Endothelial cell (in vitro differentiated cells): ENCODE data around the gene CDH2. TPM values are rescaled to one million over a fixed set of nuclear protein-coding genes. Genes with fewer than 3 reads are reported as not detected.

Experiments
- DNase-seq: peaks from one replicate; pipeline ENCODE4 v3.0.0; 2021; ENCODE audit warnings: low spot score
- H3K27ac Mint-ChIP-seq: one replicate; pipeline ENCODE4 v1.8.0; 2021; ENCODE audit warnings: mixed read lengths, inconsistent platforms; ENCODE audit not compliant: unreplicated experiment
- H3K27me3 Mint-ChIP-seq: one replicate; pipeline ENCODE4 v1.8.0; 2021; ENCODE audit warnings: mild to moderate bottlenecking, moderate library complexity, mixed read lengths, inconsistent platforms; ENCODE audit not compliant: unreplicated experiment
- H3K36me3 Mint-ChIP-seq: one replicate; pipeline ENCODE4 v1.8.0; 2021; ENCODE audit warnings: mild to moderate bottlenecking, low read depth, mixed read lengths, inconsistent platforms; ENCODE audit not compliant: unreplicated experiment
- H3K4me1 Mint-ChIP-seq: one replicate; pipeline ENCODE4 v1.8.0; 2021; ENCODE audit warnings: mild to moderate bottlenecking, mixed read lengths, inconsistent platforms; ENCODE audit not compliant: unreplicated experiment
- H3K4me3 Mint-ChIP-seq: one replicate; pipeline ENCODE4 v1.8.0; 2021; ENCODE audit warnings: mild to moderate bottlenecking, mixed read lengths, inconsistent platforms; ENCODE audit not compliant: unreplicated experiment
- H3K9me3 Mint-ChIP-seq: one replicate; pipeline ENCODE4 v1.8.0; 2021; ENCODE audit warnings: mixed read lengths, inconsistent platforms; ENCODE audit not compliant: unreplicated experiment
- total RNA-seq: library from RNA; stranded (reverse); fragmentation: NEBNext Ultra II Directional; extraction: Animal tissue kit (Norgen Biotek cat#: 25700); gene quantifications from one replicate; pipeline ENCODE4 v1.2.1, GENCODE V29; 2021; ENCODE audit not compliant: unreplicated experiment
- TF ChIP-seq, protein P1 (sequence below): fragments of 200-600 bp; sonication (generic); IDR thresholded peaks from one replicate; pipeline ENCODE4 v1.5.0; 2021; ENCODE audit warnings: antibody characterized with exemption; ENCODE audit not compliant: unreplicated experiment

The CDH2 gene
- total RNA-seq, 1 donor from 2014 or later, result 162 TPM

DNA sequence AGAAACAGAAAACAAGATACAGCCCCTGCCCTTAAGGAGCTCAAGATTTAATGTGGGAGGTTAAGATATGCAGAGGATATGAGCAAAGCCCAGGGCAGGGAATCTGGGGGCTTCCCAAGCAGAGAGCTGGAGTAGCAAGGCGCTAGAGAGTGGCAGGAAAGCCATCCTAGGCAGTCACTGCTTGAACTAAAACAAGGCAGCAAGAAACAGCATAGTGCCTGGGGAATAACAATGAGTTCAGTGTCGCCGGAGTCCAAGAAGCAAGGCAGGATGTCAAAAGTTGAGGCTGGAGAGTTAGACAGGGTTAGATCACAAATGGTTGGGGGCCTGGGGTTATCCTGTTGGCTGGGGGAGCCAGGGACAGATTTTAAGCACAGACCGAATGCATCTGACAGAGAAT lies 24.6 kb downstream of the CDH2 start:
- H3K9me3 Mint-ChIP-seq, result no peaks in the 10 kb centered on the region
- no peak for DNase-seq
- H3K4me1 Mint-ChIP-seq, result peaks cover 31% of the 10 kb centered on the region
- no peaks in the 10 kb centered on the region for H3K27me3 Mint-ChIP-seq
- peak overlapping the region; percentile 38 for H3K27ac Mint-ChIP-seq
- TF ChIP-seq, protein P1, sequence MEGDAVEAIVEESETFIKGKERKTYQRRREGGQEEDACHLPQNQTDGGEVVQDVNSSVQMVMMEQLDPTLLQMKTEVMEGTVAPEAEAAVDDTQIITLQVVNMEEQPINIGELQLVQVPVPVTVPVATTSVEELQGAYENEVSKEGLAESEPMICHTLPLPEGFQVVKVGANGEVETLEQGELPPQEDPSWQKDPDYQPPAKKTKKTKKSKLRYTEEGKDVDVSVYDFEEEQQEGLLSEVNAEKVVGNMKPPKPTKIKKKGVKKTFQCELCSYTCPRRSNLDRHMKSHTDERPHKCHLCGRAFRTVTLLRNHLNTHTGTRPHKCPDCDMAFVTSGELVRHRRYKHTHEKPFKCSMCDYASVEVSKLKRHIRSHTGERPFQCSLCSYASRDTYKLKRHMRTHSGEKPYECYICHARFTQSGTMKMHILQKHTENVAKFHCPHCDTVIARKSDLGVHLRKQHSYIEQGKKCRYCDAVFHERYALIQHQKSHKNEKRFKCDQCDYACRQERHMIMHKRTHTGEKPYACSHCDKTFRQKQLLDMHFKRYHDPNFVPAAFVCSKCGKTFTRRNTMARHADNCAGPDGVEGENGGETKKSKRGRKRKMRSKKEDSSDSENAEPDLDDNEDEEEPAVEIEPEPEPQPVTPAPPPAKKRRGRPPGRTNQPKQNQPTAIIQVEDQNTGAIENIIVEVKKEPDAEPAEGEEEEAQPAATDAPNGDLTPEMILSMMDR, result no peak
- H3K4me3 Mint-ChIP-seq, result no peak overlapping the region
- H3K36me3 Mint-ChIP-seq, result no peaks in the 10 kb centered on the region

GRCh38 chr18:28151434-28151833 lies 25.5 kb downstream of the CDH2 start:
- no peaks in the 10 kb centered on the region for H3K9me3 Mint-ChIP-seq
- H3K27ac Mint-ChIP-seq, result no peak overlapping the region
- no peak overlapping the region for H3K4me3 Mint-ChIP-seq

GRCh38 chr18:28150925-28151324 lies 26.0 kb downstream of the CDH2 start:
- Mint-ChIP-seq H3K9me3 (no peaks in the 10 kb centered on the region), H3K27me3 (no peaks in the 10 kb centered on the region), H3K27ac (no peak overlapping the region), H3K36me3 (no peaks in the 10 kb centered on the region), H3K4me1 (peaks cover 31% of the 10 kb centered on the region), H3K4me3 (no peak overlapping the region)
- no peak for DNase-seq
- TF ChIP-seq, protein P1, result no peak

More at GRCh38 chr18:28151434-28151833, 25.5 kb downstream of the CDH2 start:
- TF ChIP-seq, protein P1, result no peak
- no peaks in the 10 kb centered on the region for H3K27me3 Mint-ChIP-seq
- no peak for DNase-seq
- peaks cover 31% of the 10 kb centered on the region for H3K4me1 Mint-ChIP-seq
- no peaks in the 10 kb centered on the region for H3K36me3 Mint-ChIP-seq

DNA sequence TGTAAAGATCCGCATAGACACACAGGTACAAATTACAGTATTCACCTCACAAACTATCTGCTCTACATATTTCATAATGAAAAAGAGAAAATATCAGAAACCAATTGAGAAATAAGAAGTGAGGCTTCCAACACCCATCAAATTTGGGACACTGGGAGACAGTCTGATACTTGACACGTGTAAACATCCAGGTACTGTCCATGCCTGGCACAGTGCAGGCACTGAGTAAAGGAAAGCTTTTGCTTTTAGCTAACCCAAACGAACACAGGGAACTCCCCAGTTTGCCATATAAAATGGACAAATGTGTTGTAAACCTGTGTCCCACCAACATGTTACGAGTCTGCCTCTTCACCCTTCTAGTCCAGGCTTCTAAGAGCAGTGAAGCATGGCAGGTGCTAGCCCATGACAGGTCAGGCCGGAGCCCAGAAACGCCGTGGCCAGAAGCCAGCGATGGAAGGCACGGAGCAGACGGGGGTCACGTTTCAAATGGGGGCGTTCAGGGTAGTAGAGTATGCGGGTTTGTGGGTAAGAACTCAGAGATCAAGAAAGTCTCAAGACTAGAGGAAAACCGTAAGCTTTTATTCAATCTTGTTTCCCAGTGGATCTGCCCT lies 27.0 kb downstream of the CDH2 start:
- no peaks in the 10 kb centered on the region for H3K27me3 Mint-ChIP-seq
- peaks cover 31% of the 10 kb centered on the region for H3K4me1 Mint-ChIP-seq
- H3K4me3 Mint-ChIP-seq, result no peak overlapping the region
- no peaks in the 10 kb centered on the region for H3K9me3 Mint-ChIP-seq
- DNase-seq, result no peak
- TF ChIP-seq, protein P1, result no peak
- no peak overlapping the region for H3K27ac Mint-ChIP-seq
- no peaks in the 10 kb centered on the region for H3K36me3 Mint-ChIP-seq

DNA sequence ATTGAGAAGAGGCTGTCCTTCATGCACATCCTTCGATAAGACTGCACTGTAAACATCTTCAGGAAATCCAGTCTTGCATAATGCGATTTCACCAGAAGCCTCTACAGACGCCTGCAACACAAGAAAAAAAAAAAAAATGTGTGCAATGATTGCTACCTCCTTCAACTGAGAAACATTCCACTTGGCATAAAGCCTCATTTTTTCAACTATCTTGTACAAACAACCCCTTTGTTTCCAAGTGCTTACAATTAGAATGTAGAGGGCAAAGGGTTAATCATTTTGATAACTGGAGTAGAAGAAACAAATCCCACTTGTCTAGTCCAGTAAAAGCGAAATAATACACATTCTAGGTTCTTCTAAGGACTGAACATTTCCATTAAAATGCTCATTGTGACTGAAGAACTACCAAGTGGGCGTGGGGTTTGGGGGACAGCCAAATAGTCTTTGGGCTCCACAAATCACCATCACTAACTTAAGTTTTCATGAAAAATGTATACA lies 29.2 kb downstream of the CDH2 start:
- Mint-ChIP-seq H3K4me3 (no peak overlapping the region), H3K4me1 (peaks cover 15% of the 10 kb centered on the region), H3K27me3 (no peaks in the 10 kb centered on the region), H3K9me3 (no peaks in the 10 kb centered on the region), H3K27ac (no peak overlapping the region), H3K36me3 (no peaks in the 10 kb centered on the region)
- TF ChIP-seq, protein P1, result no peak
- no peak for DNase-seq
